Endothelial cell of umbilical vein (primary cell): ENCODE data around the gene VIL1. TPM values are rescaled to one million over a fixed set of nuclear protein-coding genes. Genes with fewer than 3 reads are reported as not detected.

Source experiments
- BruUV-seq: library from RNA; stranded (reverse); fragments of 400-500 nt; replicated peaks from 2 replicates; lab custom pipeline; 2021; lab: Mats Ljungman, UMichigan
- CTCF ChIA-PET: fragments of 300-600, 350-600 bp; sonication (Branson Sonifier 250); formaldehyde crosslinking; loops from one replicate; lab custom pipeline; 2021; ENCODE audit warnings: antibody characterized with exemption, inconsistent platforms; lab: Charles Lee
- POLR2A ChIA-PET: fragments of 300-600, 350-600 bp; sonication (Branson Sonifier 250); formaldehyde crosslinking; loops from one replicate; lab custom pipeline; 2021; ENCODE audit warnings: antibody characterized with exemption, inconsistent platforms; lab: Charles Lee
- DNase-seq: peaks from one replicate; pipeline ENCODE4 v3.0.0-alpha.2; 2011; ENCODE audit warnings: low read depth, low spot score
- FAIRE-seq: peaks from 2 replicates; lab custom pipeline; 2011; peaks lifted over from hg19 to GRCh38; lab: Jason Lieb, UNC
- H2AFZ ChIP-seq: 2 replicates; pipeline ENCODE4 v1.6.0; 2012; ENCODE audit warnings: low read depth, low read length, control low read depth, inconsistent platforms
- H3K27ac ChIP-seq: 2 replicates; pipeline ENCODE4 v1.5.1; 2011; ENCODE audit warnings: low read depth, mild to moderate bottlenecking, control low read depth, low read length, moderate library complexity; ENCODE audit not compliant: insufficient read depth
- H3K27me3 ChIP-seq, 2 experiments: 2 replicates each; pipeline versions ENCODE4 v1.6.0 to v1.6.1; 2011; ENCODE audit warnings: low read length in 2 of 2, mixed read lengths in 1 of 2; ENCODE audit not compliant: control insufficient read depth in 2 of 2, insufficient read depth in 2 of 2
- H3K36me3 ChIP-seq, 2 experiments: 2 replicates in 1 of 2; 3 replicates in 1 of 2; pipeline ENCODE4 v1.5.1; 2011; ENCODE audit warnings: low read length in 2 of 2, mild to moderate bottlenecking in 1 of 2, moderate library complexity in 1 of 2; ENCODE audit not compliant: control insufficient read depth in 2 of 2, insufficient read depth in 2 of 2; ENCODE audit errors: extremely low read depth in 1 of 2
- H3K4me1 ChIP-seq: 3 replicates; pipeline ENCODE4 v1.5.1; 2011; ENCODE audit warnings: mild to moderate bottlenecking, low read length; ENCODE audit not compliant: control insufficient read depth, insufficient read depth; ENCODE audit errors: extremely low read depth
- H3K4me2 ChIP-seq: 2 replicates; pipeline ENCODE4 v1.6.1; 2011; ENCODE audit warnings: low read length, control low read depth, mixed read lengths; ENCODE audit not compliant: insufficient read depth
- H3K4me3 ChIP-seq, 3 experiments: fragments of 200-600 bp in 1 of 3; sonication (generic), shearing (Covaris generic) in 1 of 3; replicated peaks in 1 of 3; 2 replicates each; pipeline ENCODE4 v1.5.1; 2011 to 2016; ENCODE audit warnings: control low read depth in 3 of 3, low read length in 3 of 3, mild to moderate bottlenecking in 2 of 3, inconsistent platforms in 1 of 3, low read depth in 1 of 3, moderate library complexity in 1 of 3; ENCODE audit not compliant: insufficient read depth in 1 of 3
- H3K79me2 ChIP-seq: 2 replicates; pipeline ENCODE4 v1.6.0; 2012; ENCODE audit warnings: low read length, inconsistent platforms; ENCODE audit not compliant: control insufficient read depth, insufficient read depth
- H3K9ac ChIP-seq: replicated peaks from 2 replicates; pipeline ENCODE3; 2011; ENCODE audit warnings: low read length, control low read depth; ENCODE audit not compliant: insufficient read depth; ENCODE audit errors: extremely low read depth
- H3K9me1 ChIP-seq: replicated peaks from 3 replicates; pipeline ENCODE4 v1.6.0; 2011; ENCODE audit warnings: mild to moderate bottlenecking, low read length; ENCODE audit not compliant: control insufficient read depth, insufficient read depth; ENCODE audit errors: extremely low read depth
- H3K9me3 ChIP-seq: replicated peaks from 2 replicates; pipeline ENCODE4 v1.5.1; 2012; ENCODE audit warnings: low read length, inconsistent platforms; ENCODE audit not compliant: control insufficient read depth, insufficient read depth
- H4K20me1 ChIP-seq: replicated peaks from 2 replicates; pipeline ENCODE3; 2011; ENCODE audit warnings: mild to moderate bottlenecking, low read length; ENCODE audit not compliant: control insufficient read depth, insufficient read depth; ENCODE audit errors: extremely low read depth
- EZH2 ChIP-seq: IDR thresholded peaks from 2 replicates; pipeline ENCODE4 v1.6.1; 2012; ENCODE audit warnings: borderline replicate concordance, low read depth, mild to moderate bottlenecking, moderate library complexity, low read length, inconsistent platforms; ENCODE audit not compliant: severe bottlenecking
- FOS ChIP-seq: IDR thresholded peaks from 2 replicates; pipeline ENCODE4 v1.6.1; 2011; ENCODE audit warnings: mild to moderate bottlenecking, low read length, moderate library complexity, borderline replicate concordance; ENCODE audit not compliant: insufficient read depth
- GATA2 ChIP-seq: IDR thresholded peaks from 2 replicates; pipeline ENCODE4 v1.7.0; 2011; ENCODE audit warnings: low read depth, mild to moderate bottlenecking, moderate library complexity, mixed read lengths, low read length; ENCODE audit not compliant: insufficient read length, insufficient read depth
- JUN ChIP-seq: IDR thresholded peaks from 2 replicates; pipeline ENCODE4 v1.6.1; 2011; ENCODE audit warnings: borderline replicate concordance, low read depth; ENCODE audit not compliant: insufficient read length, insufficient read depth
- MAX ChIP-seq: IDR thresholded peaks from 2 replicates; pipeline ENCODE4 v1.6.1; 2011; ENCODE audit not compliant: insufficient read depth, insufficient read length
- MYC ChIP-seq: IDR thresholded peaks from one replicate; pipeline ENCODE4 v1.6.1; 2011; ENCODE audit warnings: mild to moderate bottlenecking, low read depth, low read length
- POLR2A ChIP-seq: IDR thresholded peaks from 2 replicates; pipeline ENCODE4 v1.6.1; 2012; ENCODE audit warnings: low read depth, mild to moderate bottlenecking, control low read depth, low read length
- POLR2AphosphoS5 ChIP-seq: IDR thresholded peaks from 2 replicates; pipeline ENCODE4 v1.6.1; 2012; ENCODE audit warnings: low read depth, mild to moderate bottlenecking, control low read depth, low read length, moderate library complexity; ENCODE audit not compliant: insufficient read depth
- dilution Hi-C: fragments of 300-500 bp; cut with MboI; formaldehyde crosslinking; loops from one replicate; pipeline ENCODE4 v1.15.0; 2019; ENCODE audit warnings: low sequenced_read_pairs; ENCODE audit not compliant: extremely low pct_ligation_motif_present
- intact Hi-C: fragments of 100-400 bp; cut with micrococcal nuclease; formaldehyde crosslinking; loops from one replicate; pipeline ENCODE4 v1.10.0; 2022
- polyA plus RNA-seq, 4 experiments: library from polyadenylated mRNA; depleted of rRNA in 3 of 4; stranded (reverse) in 3 of 4; unstranded in 1 of 4; fragments of >200 nt; gene quantifications; 2 replicates each; pipeline versions ENCODE4 v1.2.1 to v1.2.3, GENCODE V29; 2011 to 2012; ENCODE audit warnings: missing spikeins in 1 of 4
- total RNA-seq: library from RNA; stranded (reverse); gene quantifications from 2 replicates; pipeline ENCODE4 v1.2.3, GENCODE V29; 2021
- TF ChIP-seq, protein P1 (sequence below), 2 donors: IDR thresholded peaks; 1 replicate in 1 of 2; 2 replicates in 1 of 2; pipeline ENCODE4 v1.5.1; 2011; ENCODE audit warnings: low read length in 2 of 2, mild to moderate bottlenecking in 2 of 2, moderate library complexity in 2 of 2, control low read depth in 1 of 2, inconsistent platforms in 1 of 2, low read depth in 1 of 2; ENCODE audit not compliant: insufficient read depth in 1 of 2; ENCODE audit errors: extremely low read depth in 1 of 2

Gene VIL1
- total and polyA plus RNA-seq, 2 donors (not counting 3 experiments of a cell fraction or from before 2014, with no cell fraction given), result not detected

GRCh38 chr2:218476676-218477075 lies 57.8 kb downstream of the VIL1 start:
- ChIA-PET CTCF (interaction anchor here (1.3 kb wide), 1 partner anchor 14 kb away, joined by 3 read pairs; no protein-coding TSS in a partner anchor), POLR2A (no interaction called here)
- Histone ChIP-seq H3K9me1 (no peaks in the 10 kb centered on the region), H3K4me2 (no peak overlapping the region), H3K9ac (no peak overlapping the region), H3K27me3 (no peaks in the 10 kb centered on the region), H2AFZ (no peak overlapping the region), H3K27ac (no peak overlapping the region), H3K36me3 (peaks cover 2 to 9% of the 10 kb centered on the region in 2 experiments), H3K4me3 (no peak overlapping the region), H4K20me1 (no peaks in the 10 kb centered on the region), H3K9me3 (no peaks in the 10 kb centered on the region), H3K79me2 (no peaks in the 10 kb centered on the region), H3K4me1 (no peaks in the 10 kb centered on the region)
- FAIRE-seq (no peak), DNase-seq (no peak)
- intact Hi-C loops, result no loop called here
- no TSS peak for BruUV-seq
- no peak for TF ChIP-seq MAX
- no peak for TF ChIP-seq JUN
- no peak for TF ChIP-seq GATA2
- TF ChIP-seq MYC, result no peak
- no peak for TF ChIP-seq POLR2A
- TF ChIP-seq, protein P1, sequence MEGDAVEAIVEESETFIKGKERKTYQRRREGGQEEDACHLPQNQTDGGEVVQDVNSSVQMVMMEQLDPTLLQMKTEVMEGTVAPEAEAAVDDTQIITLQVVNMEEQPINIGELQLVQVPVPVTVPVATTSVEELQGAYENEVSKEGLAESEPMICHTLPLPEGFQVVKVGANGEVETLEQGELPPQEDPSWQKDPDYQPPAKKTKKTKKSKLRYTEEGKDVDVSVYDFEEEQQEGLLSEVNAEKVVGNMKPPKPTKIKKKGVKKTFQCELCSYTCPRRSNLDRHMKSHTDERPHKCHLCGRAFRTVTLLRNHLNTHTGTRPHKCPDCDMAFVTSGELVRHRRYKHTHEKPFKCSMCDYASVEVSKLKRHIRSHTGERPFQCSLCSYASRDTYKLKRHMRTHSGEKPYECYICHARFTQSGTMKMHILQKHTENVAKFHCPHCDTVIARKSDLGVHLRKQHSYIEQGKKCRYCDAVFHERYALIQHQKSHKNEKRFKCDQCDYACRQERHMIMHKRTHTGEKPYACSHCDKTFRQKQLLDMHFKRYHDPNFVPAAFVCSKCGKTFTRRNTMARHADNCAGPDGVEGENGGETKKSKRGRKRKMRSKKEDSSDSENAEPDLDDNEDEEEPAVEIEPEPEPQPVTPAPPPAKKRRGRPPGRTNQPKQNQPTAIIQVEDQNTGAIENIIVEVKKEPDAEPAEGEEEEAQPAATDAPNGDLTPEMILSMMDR (IDR thresholded peaks at IDR 0.05; ENCODE audit: extremely low read depth in 1 of 2, insufficient read depth in 1 of 2, low read depth in 1 of 2, low read length in 2 of 2), result no peak
- no peak for TF ChIP-seq FOS
- no peak for TF ChIP-seq EZH2
- no peak for TF ChIP-seq POLR2AphosphoS5
- dilution Hi-C loops, result no loop called here
